SJCRH30 (cell line): ENCODE data around the gene PLIN3. TPM values are rescaled to one million over a fixed set of nuclear protein-coding genes. Genes with fewer than 3 reads are reported as not detected.
"Not testable (repeated sequence)": the region's sequence is repeated elsewhere in the genome, so short reads cannot be mapped to it uniquely, and the experiment has no call there.

ENCODE experiments used
- DNase-seq, 2 experiments: peaks; one replicate each; pipeline ENCODE4 v3.0.0-alpha.2; 2015 to 2020
- H3K27ac ChIP-seq: fragments of 250-450 bp; sonication (Bioruptor Pico); 2 replicates; pipeline ENCODE4 v1.5.1; 2020; ENCODE audit warnings: mild to moderate bottlenecking, moderate library complexity
- H3K27me3 ChIP-seq: fragments of 250-450 bp; sonication (Bioruptor Pico); 2 replicates; pipeline ENCODE4 v1.5.1; 2020; ENCODE audit warnings: mild to moderate bottlenecking, moderate library complexity
- H3K36me3 ChIP-seq: fragments of 250-450 bp; sonication (Bioruptor Pico); 2 replicates; pipeline ENCODE4 v1.5.1; 2020; ENCODE audit warnings: mild to moderate bottlenecking, moderate library complexity
- H3K4me1 ChIP-seq: fragments of 250-450 bp; sonication (Bioruptor Pico); 2 replicates; pipeline ENCODE4 v1.5.1; 2020; ENCODE audit warnings: mild to moderate bottlenecking, moderate library complexity
- H3K4me3 ChIP-seq: fragments of 250-450 bp; sonication (Bioruptor Pico); 2 replicates; pipeline ENCODE4 v1.5.1; 2020; ENCODE audit warnings: mild to moderate bottlenecking, moderate library complexity
- H3K9me3 ChIP-seq: fragments of 250-450 bp; sonication (Bioruptor Pico); replicated peaks from 2 replicates; pipeline ENCODE4 v1.5.1; 2020; ENCODE audit warnings: mild to moderate bottlenecking, moderate library complexity
- total RNA-seq: library from RNA; depleted of rRNA; stranded (reverse); fragments of >200 nt; shearing (Covaris generic); gene quantifications from 2 replicates; pipeline ENCODE4 v1.2.3, GENCODE V29; 2014

The PLIN3 gene
- total RNA-seq, 1 experiment from 2014 or later, result 50.1 TPM

DNA sequence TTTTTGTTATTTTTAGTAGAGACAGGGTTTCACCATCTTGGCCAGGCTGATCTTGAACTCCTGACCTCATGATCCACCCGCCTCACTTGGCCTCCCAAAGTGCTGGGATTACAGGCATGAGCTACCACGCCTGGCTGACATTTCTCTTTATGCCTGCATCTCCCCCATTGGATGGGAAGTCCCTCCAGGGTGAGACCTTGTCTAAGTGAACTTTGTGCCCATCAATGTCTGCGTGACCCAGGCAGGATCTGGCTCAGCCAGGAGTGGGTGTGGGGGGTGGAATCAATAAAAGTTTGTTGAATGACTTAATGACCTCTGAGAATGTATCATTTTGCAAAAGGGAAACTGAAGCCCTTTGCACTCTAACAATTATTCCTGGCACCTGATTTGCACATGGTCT is 37.0 kb upstream of the PLIN3 start:
- H3K4me3 ChIP-seq, result no peak overlapping the region
- no peaks in the 10 kb centered on the region for H3K36me3 ChIP-seq
- H3K4me1 ChIP-seq, result peaks cover 15% of the 10 kb centered on the region
- H3K27me3 ChIP-seq, result no peaks in the 10 kb centered on the region
- H3K9me3 ChIP-seq, result no peaks in the 10 kb centered on the region
- H3K27ac ChIP-seq, result no peak overlapping the region
- DNase-seq, result no peak

DNA sequence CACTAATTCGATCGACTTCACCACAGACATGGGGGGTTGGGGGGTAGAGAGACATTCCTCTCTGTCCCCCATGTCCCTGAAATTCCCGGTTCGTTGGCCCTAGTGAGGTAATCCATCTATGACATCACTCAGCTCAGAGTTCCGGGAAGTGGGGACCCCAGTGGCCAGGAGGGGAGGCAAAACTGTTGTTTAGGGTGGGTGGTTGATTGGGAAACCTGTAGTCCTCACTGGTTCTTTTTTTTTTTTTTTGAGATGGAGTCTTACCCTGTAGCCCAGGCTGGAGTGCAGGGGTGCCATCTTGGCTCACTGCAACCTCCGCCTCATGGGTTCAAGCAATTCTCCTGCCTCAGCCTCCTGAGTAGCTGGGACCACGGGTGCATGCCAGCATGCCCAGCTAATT is 35.3 kb upstream of the PLIN3 start, which contains the start of gene ARRDC5:
ARRDC5 (minus strand) TSS at position 101 of the 400 bp plus-strand sequence; CDS start at position 30, 71 bp downstream.
- DNase-seq, result no peak
- Histone ChIP-seq H3K27me3 (no peaks in the 10 kb centered on the region), H3K4me1 (peaks cover 2% of the 10 kb centered on the region), H3K27ac (no peak within 1 kb of the TSS), H3K4me3 (no peak within 1 kb of the TSS), H3K9me3 (no peaks in the 10 kb centered on the region), H3K36me3 (no peaks in the 10 kb centered on the region)

DNA sequence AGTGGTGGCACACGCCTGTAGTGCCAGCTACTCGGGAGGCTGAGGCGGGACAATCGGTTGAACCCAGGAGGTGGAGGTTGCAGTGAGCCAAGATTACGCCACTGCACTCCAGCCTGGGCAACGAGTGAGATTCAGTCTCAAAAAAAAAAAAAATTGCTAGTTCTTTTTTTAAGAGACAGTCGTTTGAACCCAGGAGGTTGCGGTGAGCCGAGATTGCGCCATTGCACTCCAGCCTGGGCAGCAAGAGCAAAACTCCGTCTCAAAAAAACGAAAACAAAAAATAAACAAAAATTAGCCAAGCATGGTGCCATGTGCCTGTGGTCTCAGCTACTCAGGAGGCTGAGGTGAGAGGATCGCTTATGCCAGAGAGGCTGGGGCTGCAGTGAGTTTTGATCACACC is 33.4 kb upstream of the PLIN3 start:
- peaks cover 13% of the 10 kb centered on the region for H3K4me1 ChIP-seq
- H3K27ac ChIP-seq, H3K4me3 ChIP-seq, DNase-seq, H3K9me3 ChIP-seq, H3K27me3 ChIP-seq, H3K36me3 ChIP-seq: not testable (repeated sequence)

DNA sequence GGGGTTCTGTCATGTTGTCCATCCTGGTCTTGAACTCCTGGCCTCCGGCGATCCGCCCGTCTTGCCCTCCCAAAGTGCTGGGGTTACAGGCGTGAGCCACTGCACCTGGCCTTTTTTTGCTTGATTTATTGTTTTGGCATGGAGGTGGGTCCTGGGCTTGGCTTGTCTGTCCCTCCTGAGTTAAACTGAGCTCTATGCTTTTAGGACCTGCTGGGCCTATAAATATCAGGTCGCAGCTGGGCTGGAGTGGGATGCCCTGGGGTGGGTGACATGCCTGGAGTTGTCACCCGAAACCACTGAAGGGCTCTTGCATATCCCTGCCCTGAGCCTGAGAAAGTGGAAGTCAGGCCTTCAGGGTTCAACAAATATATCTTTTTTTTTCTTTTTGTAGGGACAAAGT is 29.7 kb upstream of the PLIN3 start:
- no peak overlapping the region for H3K4me3 ChIP-seq
- H3K27me3 ChIP-seq, result no peaks in the 10 kb centered on the region
- H3K36me3 ChIP-seq, result no peaks in the 10 kb centered on the region
- peaks cover 18% of the 10 kb centered on the region for H3K4me1 ChIP-seq
- DNase-seq, result peak; percentile 25 to 58
- H3K27ac ChIP-seq, result no peak overlapping the region
- H3K9me3 ChIP-seq, result no peaks in the 10 kb centered on the region

DNA sequence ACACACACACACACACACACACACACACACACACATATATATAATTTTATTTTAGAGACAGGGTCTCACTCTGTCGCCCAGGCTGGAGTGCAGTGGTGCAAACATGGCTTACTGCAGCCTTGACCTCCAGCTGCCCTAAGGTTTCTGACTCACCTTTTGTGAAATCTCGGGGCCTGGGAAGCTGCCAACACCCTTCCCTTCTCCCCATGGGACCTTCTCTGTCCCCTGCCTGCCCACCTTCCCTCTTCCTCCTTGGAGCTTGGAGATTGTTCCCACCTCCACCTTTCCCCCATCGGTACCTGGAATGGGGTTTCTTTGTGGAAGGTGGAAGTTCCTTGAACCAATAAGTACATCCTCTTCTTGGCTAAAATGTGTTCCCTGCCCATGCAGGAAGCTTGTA is 28.9 kb upstream of the PLIN3 start:
- Histone ChIP-seq H3K9me3 (no peaks in the 10 kb centered on the region), H3K4me3 (no peak overlapping the region), H3K4me1 (peaks cover 18% of the 10 kb centered on the region), H3K36me3 (no peaks in the 10 kb centered on the region), H3K27me3 (no peaks in the 10 kb centered on the region), H3K27ac (no peak overlapping the region)
- DNase-seq, result peak in 1 of 2 experiments; percentile 16

DNA sequence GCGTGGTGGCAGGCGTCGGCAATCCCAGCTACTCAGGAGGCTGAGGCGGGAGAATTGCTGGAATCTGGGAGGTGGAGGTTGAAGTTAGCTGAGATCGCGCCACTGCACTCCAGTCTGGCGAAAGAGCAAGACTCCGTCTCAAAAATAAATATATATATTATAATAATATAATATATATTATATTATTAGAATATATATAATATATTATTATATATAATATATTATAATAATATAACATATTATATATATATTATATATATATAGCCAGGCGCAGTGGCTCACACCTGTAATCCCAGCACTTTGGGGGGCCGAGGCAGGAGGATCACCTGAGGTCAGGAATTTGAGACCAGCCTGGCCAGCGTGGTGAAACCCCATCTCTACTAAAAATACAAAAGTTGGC is 25.5 kb upstream of the PLIN3 start:
- H3K9me3 ChIP-seq, H3K27me3 ChIP-seq, DNase-seq, H3K4me3 ChIP-seq, H3K27ac ChIP-seq, H3K36me3 ChIP-seq: not testable (repeated sequence)
- H3K4me1 ChIP-seq, result peaks cover 18% of the 10 kb centered on the region

DNA sequence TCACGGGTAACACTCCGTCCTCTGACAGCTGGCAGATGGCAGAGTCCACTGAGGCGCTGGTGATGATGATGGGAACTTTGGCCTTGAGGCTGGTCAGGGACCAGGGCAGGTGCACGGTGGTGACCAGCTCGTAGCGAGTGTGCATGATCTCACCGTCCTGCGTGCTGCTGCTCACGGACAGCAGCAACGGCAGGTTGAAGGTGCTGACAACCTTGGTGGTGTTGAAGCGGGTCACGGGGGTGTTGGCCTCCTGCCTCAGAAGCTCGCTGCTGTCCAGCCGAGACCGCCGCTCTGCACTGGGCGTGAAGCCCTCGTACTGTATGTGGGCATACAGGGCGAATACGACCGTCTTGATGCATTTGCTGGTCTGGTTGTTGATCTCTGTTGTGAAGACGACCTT is 23.6 kb upstream of the PLIN3 start:
- no peaks in the 10 kb centered on the region for H3K27me3 ChIP-seq
- no peaks in the 10 kb centered on the region for H3K9me3 ChIP-seq
- peaks cover 6% of the 10 kb centered on the region for H3K4me1 ChIP-seq
- no peak for DNase-seq
- H3K27ac ChIP-seq, result no peak overlapping the region
- H3K36me3 ChIP-seq, result no peaks in the 10 kb centered on the region
- no peak overlapping the region for H3K4me3 ChIP-seq

DNA sequence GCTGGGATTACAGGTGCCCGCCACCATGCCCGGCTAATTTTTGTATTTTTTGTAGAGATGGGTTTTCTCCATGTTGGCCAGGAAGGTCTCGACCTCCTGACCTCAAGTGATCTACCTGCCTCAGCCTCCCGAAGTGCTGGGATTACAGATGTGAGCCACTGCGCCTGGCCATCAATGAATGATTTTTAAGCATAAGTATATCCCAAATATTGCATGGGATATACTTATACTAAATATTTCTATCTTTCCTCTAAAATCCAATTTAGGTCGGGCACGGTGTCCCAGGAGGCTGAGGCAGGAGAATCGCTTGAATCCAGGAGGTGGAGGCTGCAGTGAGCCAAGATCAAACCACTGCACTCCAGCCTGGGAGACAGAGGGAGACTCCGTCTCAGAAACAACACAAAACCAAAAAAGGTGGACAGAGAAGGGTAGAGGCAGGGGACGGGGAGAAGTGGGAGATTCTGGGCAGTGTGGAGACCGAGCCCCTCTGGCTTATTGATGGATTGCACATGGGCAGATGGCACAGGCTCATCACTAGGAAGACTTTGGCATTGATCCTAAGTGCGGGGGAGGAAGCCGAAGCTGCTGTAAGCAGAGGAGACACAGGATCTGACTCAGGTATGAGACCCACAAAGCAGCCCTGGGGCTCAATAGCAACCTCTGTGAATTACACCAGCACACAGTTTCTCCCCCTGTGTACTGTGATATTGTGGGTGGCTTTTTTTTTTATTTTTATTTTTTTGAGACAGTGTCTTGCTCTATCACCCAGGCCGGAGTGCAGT is 21.8 kb upstream of the PLIN3 start:
- H3K27ac ChIP-seq, result no peak overlapping the region
- no peaks in the 10 kb centered on the region for H3K9me3 ChIP-seq
- H3K4me3 ChIP-seq, result no peak overlapping the region
- no peaks in the 10 kb centered on the region for H3K27me3 ChIP-seq
- no peaks in the 10 kb centered on the region for H3K4me1 ChIP-seq
- no peak for DNase-seq
- H3K36me3 ChIP-seq, result no peaks in the 10 kb centered on the region

DNA sequence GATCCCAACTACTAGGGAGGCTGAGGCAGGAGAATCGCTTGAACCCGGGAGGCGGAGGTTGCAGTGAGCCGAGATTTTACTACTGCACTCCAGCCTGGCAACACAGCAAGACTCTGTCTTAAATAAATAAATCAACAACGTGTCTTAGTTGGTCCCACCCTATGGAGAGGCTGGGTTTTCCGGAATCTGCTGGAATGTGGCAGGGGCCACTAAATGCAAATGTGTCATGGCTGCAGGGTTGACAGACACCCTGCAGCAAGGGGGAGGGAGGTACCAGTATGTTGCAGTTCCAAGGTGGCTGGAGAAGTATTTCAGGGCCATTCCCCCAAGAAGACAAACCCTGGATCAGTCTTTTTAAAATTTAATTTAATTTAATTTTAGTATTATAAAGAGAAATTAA is 20.3 kb upstream of the PLIN3 start:
- not testable (repeated sequence) for H3K27ac ChIP-seq, H3K9me3 ChIP-seq, H3K4me1 ChIP-seq, H3K4me3 ChIP-seq, DNase-seq, H3K27me3 ChIP-seq, H3K36me3 ChIP-seq

DNA sequence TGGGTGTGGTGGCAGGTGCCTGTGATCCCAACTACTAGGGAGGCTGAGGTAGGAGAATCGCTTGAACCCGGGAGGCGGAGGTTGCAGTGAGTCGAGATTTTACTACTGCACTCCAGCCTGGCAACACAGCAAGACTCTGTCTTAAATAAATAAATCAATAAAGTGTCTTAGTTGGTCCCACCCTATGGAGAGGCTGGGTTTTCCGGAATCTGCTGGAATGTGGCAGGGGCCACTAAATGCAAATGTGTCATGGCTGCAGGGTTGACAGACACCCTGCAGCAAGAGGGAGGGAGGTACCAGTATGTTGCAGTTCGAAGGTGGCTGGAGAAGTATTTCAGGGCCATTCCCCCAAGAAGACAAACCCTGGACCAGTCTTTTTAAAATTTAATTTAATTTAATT is 17.5 kb upstream of the PLIN3 start:
- not testable (repeated sequence) for DNase-seq, H3K4me3 ChIP-seq, H3K36me3 ChIP-seq, H3K9me3 ChIP-seq, H3K27me3 ChIP-seq, H3K4me1 ChIP-seq, H3K27ac ChIP-seq

DNA sequence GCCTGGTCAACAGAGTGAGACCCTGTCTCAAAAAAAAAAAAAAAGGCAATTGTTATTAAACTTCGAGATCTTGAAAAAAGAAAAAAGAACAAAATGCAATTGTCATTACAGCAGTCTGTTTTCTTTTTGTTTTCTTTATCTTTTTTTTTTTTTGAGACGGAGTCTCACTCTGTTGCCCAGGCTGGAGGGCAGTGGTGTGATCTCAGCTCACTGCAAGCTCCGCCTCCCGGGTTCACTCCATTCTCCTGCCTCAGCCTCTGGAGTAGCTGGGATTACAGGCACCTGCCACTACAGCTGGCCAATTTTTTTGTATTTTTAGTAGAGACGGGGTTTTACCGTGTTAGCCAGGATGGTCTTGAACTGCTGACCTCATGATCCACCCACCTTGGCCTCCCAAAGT is 15.4 kb upstream of the PLIN3 start:
- not testable (repeated sequence) for H3K27ac ChIP-seq, H3K4me3 ChIP-seq, H3K4me1 ChIP-seq, H3K9me3 ChIP-seq, H3K36me3 ChIP-seq, DNase-seq, H3K27me3 ChIP-seq

DNA sequence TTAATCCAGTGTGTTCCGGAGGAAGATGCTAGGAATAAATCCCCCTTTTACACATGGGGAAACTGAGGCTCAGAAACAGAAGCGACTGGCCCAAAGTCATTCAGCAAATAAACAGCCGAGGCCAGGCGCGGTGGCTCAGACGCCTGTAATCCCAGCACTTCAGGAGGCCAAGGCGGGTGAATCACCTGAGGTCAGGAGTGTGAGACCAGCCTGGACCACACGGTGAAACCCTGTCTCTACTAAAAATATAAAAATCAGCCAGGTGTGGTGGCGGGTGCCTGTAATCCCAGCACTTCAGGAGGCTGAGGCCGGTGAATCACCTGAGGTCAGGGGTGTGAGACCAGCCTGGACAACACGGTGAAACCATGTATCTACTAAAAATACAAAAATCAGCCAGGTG is 11.6 kb upstream of the PLIN3 start:
- H3K27ac ChIP-seq, result peak overlapping the region; percentile 99
- H3K36me3 ChIP-seq, result no peaks in the 10 kb centered on the region
- H3K9me3 ChIP-seq, result no peaks in the 10 kb centered on the region
- H3K27me3 ChIP-seq, result no peaks in the 10 kb centered on the region
- peaks cover 16% of the 10 kb centered on the region for H3K4me1 ChIP-seq
- DNase-seq, result no peak
- H3K4me3 ChIP-seq, result no peak overlapping the region

DNA sequence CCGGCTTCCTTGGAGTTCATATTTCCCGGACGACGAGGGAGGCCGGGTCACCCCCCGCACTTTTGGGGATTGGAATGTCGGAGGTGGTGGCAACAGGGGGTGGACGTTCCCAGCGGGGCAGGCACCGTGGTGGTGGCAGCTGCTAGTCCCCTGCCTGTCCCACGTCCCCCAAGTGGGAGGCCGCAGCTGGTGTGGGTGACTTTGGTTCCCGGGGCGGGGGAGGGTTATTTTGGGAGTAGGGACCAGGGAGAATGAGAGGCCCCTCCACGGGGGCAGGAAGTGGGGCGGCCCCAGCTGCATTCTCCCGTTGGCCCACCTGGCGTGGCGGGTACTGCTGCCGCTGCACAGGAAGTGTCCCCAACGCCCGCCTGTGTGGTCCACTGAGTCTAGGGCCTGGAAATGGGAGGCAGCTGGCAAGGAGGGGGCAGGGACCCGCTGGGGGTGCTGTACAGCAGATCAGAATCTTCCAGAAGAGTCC is 11.1 kb upstream of the PLIN3 start:
- peaks cover 16% of the 10 kb centered on the region for H3K4me1 ChIP-seq
- H3K27me3 ChIP-seq, result no peaks in the 10 kb centered on the region
- DNase-seq, result peak; percentile 97 to 98
- H3K36me3 ChIP-seq, result no peaks in the 10 kb centered on the region
- no peaks in the 10 kb centered on the region for H3K9me3 ChIP-seq
- peak overlapping the region; percentile 41 for H3K4me3 ChIP-seq
- peak overlapping the region; percentile 99 for H3K27ac ChIP-seq

DNA sequence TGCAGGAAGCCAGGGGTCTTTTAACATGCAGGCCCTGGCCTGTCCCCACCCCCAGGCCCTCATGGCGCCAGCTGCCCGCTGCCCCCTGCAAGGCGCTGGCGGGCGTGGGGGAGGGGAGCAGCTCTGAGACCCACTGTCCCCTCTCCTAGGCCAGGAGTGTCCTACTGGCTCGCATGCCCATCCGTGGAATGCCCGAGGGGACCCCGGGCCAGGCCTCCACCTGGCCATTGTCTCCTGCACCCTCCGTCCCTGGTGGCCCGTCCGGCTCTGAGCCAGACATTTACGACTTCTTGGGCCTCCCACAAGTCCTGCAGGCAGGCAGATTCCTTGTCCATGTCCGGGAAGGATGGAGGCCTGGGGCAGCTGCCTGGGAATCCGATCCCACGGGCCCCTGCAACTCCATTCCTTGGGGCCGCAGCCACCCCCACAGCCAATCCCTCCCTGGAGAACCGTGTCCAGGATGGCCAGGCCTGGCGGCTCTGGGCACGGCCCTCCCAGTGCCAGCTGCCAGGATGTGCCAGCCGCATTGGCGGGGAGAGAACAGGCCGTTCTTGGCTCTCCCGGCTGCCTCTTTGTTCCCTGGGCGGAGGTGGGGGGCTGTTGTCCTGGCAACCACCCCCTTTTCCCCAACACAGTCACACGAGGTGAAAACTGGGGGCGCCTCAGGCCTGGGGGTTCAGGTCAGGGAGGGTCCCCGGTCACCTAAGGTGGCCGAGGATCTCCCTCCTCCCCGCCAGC is 10.5 kb upstream of the PLIN3 start:
- DNase-seq, result peak; percentile 91 to 92

DNA sequence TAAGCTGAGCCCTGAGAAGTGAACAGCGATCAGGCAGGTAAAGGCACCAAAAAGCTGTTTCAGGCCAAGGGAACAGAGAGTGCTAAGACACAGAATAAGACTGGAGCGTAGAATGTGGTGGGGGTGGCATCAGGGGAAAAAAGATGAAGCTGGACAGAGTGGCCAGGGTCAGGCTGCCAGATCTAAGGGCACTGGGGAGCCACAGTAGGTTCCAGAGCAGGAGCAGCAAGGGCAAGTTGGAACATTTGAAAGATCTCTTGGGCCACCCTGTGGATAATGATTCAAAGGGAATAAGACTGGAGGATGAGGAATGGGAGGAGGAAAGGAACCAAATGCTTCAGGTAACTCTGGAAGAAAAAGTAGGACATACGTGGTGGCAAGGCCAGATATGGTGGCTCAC is 6.5 kb upstream of the PLIN3 start:
- peaks cover 25% of the 10 kb centered on the region for H3K4me1 ChIP-seq
- H3K9me3 ChIP-seq, result no peaks in the 10 kb centered on the region
- no peak overlapping the region for H3K27ac ChIP-seq
- no peak overlapping the region for H3K4me3 ChIP-seq
- no peak for DNase-seq
- no peaks in the 10 kb centered on the region for H3K36me3 ChIP-seq
- H3K27me3 ChIP-seq, result no peaks in the 10 kb centered on the region

More for the DNA sequence above, 10.5 kb upstream of the PLIN3 start:
- peak overlapping the region; percentile 41 for H3K4me3 ChIP-seq
- H3K27me3 ChIP-seq, result no peaks in the 10 kb centered on the region
- peaks cover 16% of the 10 kb centered on the region for H3K4me1 ChIP-seq
- H3K9me3 ChIP-seq, result no peaks in the 10 kb centered on the region
- no peaks in the 10 kb centered on the region for H3K36me3 ChIP-seq
- H3K27ac ChIP-seq, result peak overlapping the region; percentile 99
